ENCODE data around the gene PRKCH.

The PRKCH gene

GRCh38 chr14:61587081-61587713 is 265.8 kb downstream of the PRKCH start:
- H3K4me2 ChIP-seq (ENCODE audit: low read depth, low read length, poor library complexity, severe bottlenecking): no peak overlapping the region
- H2AFZ ChIP-seq (ENCODE audit: low read length): no peak overlapping the region
- peaks cover 10% of the 10 kb centered on the region; the same call in 1 of the 2 replicates for H3F3A ChIP-seq (ENCODE audit: low read depth)

GRCh38 chr14:61588419-61588901 is 267.1 kb downstream of the PRKCH start:
- H3K36me3 ChIP-seq (ENCODE audit: insufficient read depth, low read length): no peaks in the 10 kb centered on the region
- no peak overlapping the region for H3K9ac ChIP-seq (ENCODE audit: low read depth, low read length, poor library complexity, severe bottlenecking)
- peaks cover 10% of the 10 kb centered on the region; the same call in 1 of the 2 replicates for H3F3A ChIP-seq (ENCODE audit: low read depth)
- no peaks in the 10 kb centered on the region for H3K9me2 ChIP-seq (replicated peaks; ENCODE audit: low read depth, low read length)
- no peak overlapping the region for H3K4me2 ChIP-seq (ENCODE audit: low read depth, low read length, poor library complexity, severe bottlenecking)
- TF ChIP-seq CTCF (conservative IDR thresholded peaks at IDR 0.05; ENCODE audit: low read length): no peak
- TF ChIP-seq EZH2phosphoT487 (IDR thresholded peaks at IDR 0.05; ENCODE audit: borderline replicate concordance): no peak
- no peaks in the 10 kb centered on the region for H4K20me1 ChIP-seq (ENCODE audit: insufficient read depth, low read length, poor library complexity, severe bottlenecking)
- no peaks in the 10 kb centered on the region for H3K27me3 ChIP-seq (ENCODE audit: insufficient read depth, low read length, poor library complexity, severe bottlenecking)
- H2AFZ ChIP-seq (ENCODE audit: low read length): no peak overlapping the region; the same call in 1 of the 2 replicates
- H3K79me2 ChIP-seq (ENCODE audit: insufficient read depth, low read length): no peaks in the 10 kb centered on the region
- H3K9me3 ChIP-seq (ENCODE audit: insufficient read depth, low read depth, low read length): no peaks in the 10 kb centered on the region
- H3K4me3 ChIP-seq (ENCODE audit: low read length, poor library complexity, severe bottlenecking): no peak overlapping the region
- peaks cover 37% of the 10 kb centered on the region for H3K4me1 ChIP-seq (ENCODE audit: insufficient read depth, low read length, poor library complexity, severe bottlenecking)

More at GRCh38 chr14:61587081-61587713, 265.8 kb downstream of the PRKCH start:
- Histone ChIP-seq H3K4me1 (ENCODE audit: insufficient read depth, low read length, poor library complexity, severe bottlenecking) (peaks cover 37% of the 10 kb centered on the region), H3K36me3 (ENCODE audit: insufficient read depth, low read length) (no peaks in the 10 kb centered on the region), H3K9me2 (replicated peaks; ENCODE audit: low read depth, low read length) (no peaks in the 10 kb centered on the region), H3K27me3 (ENCODE audit: insufficient read depth, low read length, poor library complexity, severe bottlenecking) (no peaks in the 10 kb centered on the region), H3K4me3 (ENCODE audit: low read length, poor library complexity, severe bottlenecking) (no peak overlapping the region), H4K20me1 (ENCODE audit: insufficient read depth, low read length, poor library complexity, severe bottlenecking) (no peaks in the 10 kb centered on the region), H3K79me2 (ENCODE audit: insufficient read depth, low read length) (no peaks in the 10 kb centered on the region), H3K9me3 (ENCODE audit: insufficient read depth, low read depth, low read length) (no peaks in the 10 kb centered on the region), H3K9ac (ENCODE audit: low read depth, low read length, poor library complexity, severe bottlenecking) (no peak overlapping the region)
- TF ChIP-seq CTCF (conservative IDR thresholded peaks at IDR 0.05; ENCODE audit: low read length) (no peak), EZH2phosphoT487 (IDR thresholded peaks at IDR 0.05; ENCODE audit: borderline replicate concordance) (no peak)

- Histone ChIP-seq H3F3A (ENCODE audit: low read depth) (peaks cover 10% of the 10 kb centered on the region; the same call in 1 of the 2 replicates), H3K9me3 (ENCODE audit: insufficient read depth, low read depth, low read length) (no peaks in the 10 kb centered on the region), H3K9ac (ENCODE audit: low read depth, low read length, poor library complexity, severe bottlenecking) (peak overlapping the region; percentile 51), H4K20me1 (ENCODE audit: insufficient read depth, low read length, poor library complexity, severe bottlenecking) (no peaks in the 10 kb centered on the region), H3K4me3 (ENCODE audit: low read length, poor library complexity, severe bottlenecking) (peak overlapping the region; percentile 64), H3K4me2 (ENCODE audit: low read depth, low read length, poor library complexity, severe bottlenecking) (peak overlapping the region; percentile 85), H3K4me1 (ENCODE audit: insufficient read depth, low read length, poor library complexity, severe bottlenecking) (peaks cover 47% of the 10 kb centered on the region), H3K27me3 (ENCODE audit: insufficient read depth, low read length, poor library complexity, severe bottlenecking) (no peaks in the 10 kb centered on the region), H3K36me3 (ENCODE audit: insufficient read depth, low read length) (no peaks in the 10 kb centered on the region), H3K79me2 (ENCODE audit: insufficient read depth, low read length) (no peaks in the 10 kb centered on the region), H2AFZ (ENCODE audit: low read length) (no peak overlapping the region), H3K9me2 (replicated peaks; ENCODE audit: low read depth, low read length) (no peaks in the 10 kb centered on the region)
- TF ChIP-seq EZH2phosphoT487 (IDR thresholded peaks at IDR 0.05; ENCODE audit: borderline replicate concordance) (no peak), CTCF (conservative IDR thresholded peaks at IDR 0.05; ENCODE audit: low read length) (no peak)
Measured at GRCh38 chr14:61589691-61590581, 268.6 kb downstream of the PRKCH start.

Measured in Loucy (cell line).